Panc1 (cell line): ENCODE data around the gene STRIP1. TPM values are rescaled to one million over a fixed set of nuclear protein-coding genes. Genes with fewer than 3 reads are reported as not detected.

Experiments
- ATAC-seq: fragments of 200-7000 bp; cut with Tn5 transposase; 2 replicates; pipeline ENCODE4 v1.9.1; 2020; ENCODE audit warnings: mild to moderate bottlenecking, moderate library complexity
- BruUV-seq: library from RNA; stranded (reverse); fragments of 400-500 nt; replicated peaks from 2 replicates; lab custom pipeline; 2021; lab: Mats Ljungman, UMichigan
- CTCF ChIA-PET: fragments of 300-600 bp; sonication (Branson Sonifier 250); formaldehyde crosslinking; loops from one replicate; lab custom pipeline; 2022; ENCODE audit warnings: antibody characterized with exemption; lab: Charles Lee
- POLR2A ChIA-PET: fragments of 300-600 bp; sonication (Branson Sonifier 250); formaldehyde crosslinking; loops from one replicate; lab custom pipeline; 2022; ENCODE audit warnings: antibody characterized with exemption; lab: Charles Lee
- DNase-seq: peaks from one replicate; pipeline ENCODE4 v3.0.0-alpha.2; 2010; ENCODE audit warnings: low read depth, low spot score
- H3K27ac ChIP-seq: 2 replicates; pipeline ENCODE4 v1.5.1; 2011; ENCODE audit warnings: mild to moderate bottlenecking, low read length, inconsistent platforms
- H3K27me3 ChIP-seq: fragments of 200-500 bp; sonication (Bioruptor generic); 2 replicates; pipeline ENCODE4 v1.6.0; 2014; ENCODE audit warnings: low read length, inconsistent platforms; ENCODE audit not compliant: control insufficient read depth, insufficient read depth
- H3K36me3 ChIP-seq: fragments of 200-500 bp; sonication (Bioruptor generic); 2 replicates; pipeline ENCODE4 v1.5.1; 2014; ENCODE audit warnings: inconsistent platforms, mild to moderate bottlenecking, low read length, moderate library complexity; ENCODE audit not compliant: control insufficient read depth, insufficient read depth
- H3K4me1 ChIP-seq: 2 replicates; pipeline ENCODE4 v1.5.1; 2011; ENCODE audit warnings: inconsistent platforms, mild to moderate bottlenecking, low read length, moderate library complexity; ENCODE audit not compliant: control insufficient read depth, insufficient read depth
- H3K4me3 ChIP-seq, 2 experiments: 2 replicates each; pipeline ENCODE4 v1.5.1; 2011 to 2012; ENCODE audit warnings: low read depth in 2 of 2, low read length in 2 of 2, mild to moderate bottlenecking in 2 of 2, inconsistent platforms in 1 of 2, moderate library complexity in 1 of 2
- H3K9me3 ChIP-seq: fragments of 200-500 bp; sonication (Bioruptor generic); 2 replicates; pipeline ENCODE4 v1.5.1; 2014; ENCODE audit warnings: low read depth, mild to moderate bottlenecking, inconsistent platforms, low read length, moderate library complexity; ENCODE audit not compliant: control insufficient read depth, insufficient read depth
- CTCF ChIP-seq: fragments of 450-650 bp; IDR thresholded peaks from 2 replicates; pipeline ENCODE4 v1.5.1; 2017; ENCODE audit warnings: mild to moderate bottlenecking
- POLR2AphosphoS5 ChIP-seq: IDR thresholded peaks from 2 replicates; pipeline ENCODE4 v1.6.1; 2012; ENCODE audit warnings: mild to moderate bottlenecking, low read depth, low read length, moderate library complexity
- REST ChIP-seq, 2 experiments: IDR thresholded peaks; 2 replicates each; pipeline ENCODE4 v1.6.1; 2011 to 2012; ENCODE audit warnings: low read depth in 2 of 2, control low read depth in 1 of 2, low read length in 1 of 2, mild to moderate bottlenecking in 1 of 2, moderate library complexity in 1 of 2; ENCODE audit not compliant: insufficient read depth in 1 of 2
- SIN3A ChIP-seq: IDR thresholded peaks from 2 replicates; pipeline ENCODE4 v1.6.1; 2012; ENCODE audit warnings: low read depth, mild to moderate bottlenecking, low read length, moderate library complexity, borderline replicate concordance; ENCODE audit not compliant: insufficient read depth
- TCF7L2 ChIP-seq: IDR thresholded peaks from 2 replicates; pipeline ENCODE4 v1.6.1; 2011; ENCODE audit warnings: mild to moderate bottlenecking, low read depth, low read length, inconsistent platforms
- in situ Hi-C: cut with HindIII; loops from 2 replicates; pipeline ENCODE4 v1.10.0; 2016; ENCODE audit warnings: low sequenced_read_pairs, low pct_unique_long_range_greater_than_20kb
- intact Hi-C: fragments of 100-400 bp; cut with micrococcal nuclease; formaldehyde crosslinking; loops from one replicate; pipeline ENCODE4 v1.10.0; 2022; ENCODE audit not compliant: unreplicated experiment
- total RNA-seq: library from RNA; stranded (reverse); gene quantifications from one replicate; pipeline ENCODE4 v1.2.1, GENCODE V29; 2021; ENCODE audit not compliant: unreplicated experiment

STRIP1 gene
- total RNA-seq, 1 experiment from 2014 or later = 26.1 TPM

GRCh38 chr1:110098222-110099026 lies 64.0 kb downstream of the STRIP1 start:
- Histone ChIP-seq H3K9me3 (no peaks in the 10 kb centered on the region), H3K4me3 (no peak overlapping the region), H3K27me3 (no peaks in the 10 kb centered on the region), H3K36me3 (no peaks in the 10 kb centered on the region), H3K27ac (no peak overlapping the region), H3K4me1 (no peaks in the 10 kb centered on the region)
- no peak for ATAC-seq
- no peak for TF ChIP-seq TCF7L2
- TF ChIP-seq REST (IDR thresholded peaks at IDR 0.05; ENCODE audit: insufficient read depth in 1 of 2, low read depth in 2 of 2, low read length in 1 of 2) = no peak
- no peak for TF ChIP-seq SIN3A
- no peak for TF ChIP-seq POLR2AphosphoS5
- TF ChIP-seq CTCF = no peak
- intact Hi-C loops (no loop called here), in situ Hi-C loops (no loop called here)
- POLR2A ChIA-PET = no interaction called here
- BruUV-seq = no TSS peak
- no peak for DNase-seq
- CTCF ChIA-PET = interaction anchor here (0.7 to 2.7 kb wide), 2 partner anchors 10 to 23 kb away, joined by 3 to 7 read pairs; no protein-coding TSS in a partner anchor

GRCh38 chr1:110100335-110100734 lies 65.9 kb downstream of the STRIP1 start:
- no peak for TF ChIP-seq TCF7L2
- no peak for TF ChIP-seq CTCF
- no peak for TF ChIP-seq POLR2AphosphoS5
- TF ChIP-seq SIN3A = no peak
- TF ChIP-seq REST (IDR thresholded peaks at IDR 0.05; ENCODE audit: insufficient read depth in 1 of 2, low read depth in 2 of 2, low read length in 1 of 2) = no peak
- CTCF ChIA-PET = interaction anchor here (1.1 kb wide), 1 partner anchor 12 kb away, joined by 3 read pairs; no protein-coding TSS in a partner anchor
- Histone ChIP-seq H3K4me3 (no peak overlapping the region), H3K27ac (no peak overlapping the region), H3K4me1 (no peaks in the 10 kb centered on the region), H3K9me3 (no peaks in the 10 kb centered on the region), H3K27me3 (no peaks in the 10 kb centered on the region), H3K36me3 (no peaks in the 10 kb centered on the region)
- intact Hi-C loops = loop anchor here (2.0 kb wide), 1 partner anchor 50 kb away; no protein-coding TSS in a partner anchor
- no peak for DNase-seq
- in situ Hi-C loops = no loop called here
- POLR2A ChIA-PET = no interaction called here
- BruUV-seq = no TSS peak
- ATAC-seq = no peak
